B cell (primary cell): ENCODE results near the gene NVL. TPM values are rescaled to one million over a fixed set of nuclear protein-coding genes. Genes with fewer than 3 reads are reported as not detected.

ENCODE experiments used
- ATAC-seq: fragments of 200-7000 bp; cut with Tn5 transposase; one replicate; pipeline ENCODE4 v1.10.0; 2021; ENCODE audit warnings: low read depth, mild to moderate bottlenecking, moderate number of reproducible peaks, moderate library complexity
- CTCF ChIA-PET: fragments of 350-600 bp; sonication (Branson Sonifier 250); formaldehyde crosslinking; loops from one replicate; lab custom pipeline; 2021; ENCODE audit warnings: antibody characterized with exemption, inconsistent platforms; lab: Charles Lee
- POLR2A ChIA-PET: fragments of 350-600 bp; sonication (Branson Sonifier 250); formaldehyde crosslinking; loops from one replicate; lab custom pipeline; 2021; ENCODE audit warnings: antibody characterized with exemption; lab: Charles Lee
- DNase-seq: peaks from one replicate; pipeline ENCODE4 v3.0.0; 2013
- H2AFZ ChIP-seq: 2 replicates; pipeline ENCODE4 v1.6.1; 2012; ENCODE audit warnings: mild to moderate bottlenecking, low read depth, low read length; ENCODE audit not compliant: insufficient read depth, poor library complexity, severe bottlenecking
- H3K27ac ChIP-seq, 2 donors: 1 replicate in 1 of 2; 2 replicates in 1 of 2; pipeline ENCODE4 v1.5.1; 2012 to 2013; ENCODE audit warnings: low read length in 2 of 2, mild to moderate bottlenecking in 2 of 2, moderate library complexity in 1 of 2
- H3K27me3 ChIP-seq, 4 experiments: fragments of 200-600 bp in 1 of 4; sonication (generic) in 1 of 4; replicated peaks in 1 of 4; 1 replicate in 2 of 4; 2 replicates in 2 of 4; pipeline versions ENCODE4 v1.6.1 to v1.7.0; 2013 to 2016; ENCODE audit warnings: low read length in 3 of 4, mild to moderate bottlenecking in 2 of 4, mixed read lengths in 1 of 4, moderate library complexity in 1 of 4; ENCODE audit not compliant: insufficient read depth in 4 of 4, control insufficient read depth in 3 of 4; ENCODE audit errors: control extremely low read depth in 1 of 4
- H3K36me3 ChIP-seq, 2 experiments: replicated peaks in 1 of 2; 1 replicate in 1 of 2; 2 replicates in 1 of 2; pipeline versions ENCODE4 v1.6.1 to v1.7.1; 2013; ENCODE audit warnings: low read length in 1 of 2; ENCODE audit not compliant: insufficient read depth in 2 of 2, control insufficient read depth in 1 of 2; ENCODE audit errors: control extremely low read depth in 1 of 2, extremely low read depth in 1 of 2
- H3K4me1 ChIP-seq, 2 donors: fragments of 200-600 bp in 1 of 2; sonication (generic) in 1 of 2; 1 replicate in 1 of 2; 2 replicates in 1 of 2; pipeline versions ENCODE4 v1.5.1 to v1.6.1; 2013 to 2017; ENCODE audit warnings: low read length in 2 of 2; ENCODE audit not compliant: control insufficient read depth in 2 of 2, insufficient read depth in 2 of 2
- H3K4me2 ChIP-seq: replicated peaks from 2 replicates; pipeline ENCODE3; 2012; ENCODE audit warnings: mild to moderate bottlenecking, low read depth, low read length; ENCODE audit not compliant: poor library complexity, severe bottlenecking
- H3K4me3 ChIP-seq, 5 experiments: fragments of 200-600 bp in 1 of 5; sonication (generic) in 1 of 5; 1 replicate in 3 of 5; 2 replicates in 2 of 5; pipeline versions ENCODE4 v1.5.1 to v1.7.0; 2011 to 2016; ENCODE audit warnings: low read length in 4 of 5, mild to moderate bottlenecking in 4 of 5, low read depth in 2 of 5, control low read depth in 1 of 5, moderate library complexity in 1 of 5; ENCODE audit not compliant: insufficient read depth in 1 of 5; ENCODE audit errors: control extremely low read depth in 1 of 5, extremely low read depth in 1 of 5
- H3K79me2 ChIP-seq: fragments of 200-600 bp; sonication (generic); one replicate; pipeline ENCODE4 v1.6.0; 2016; ENCODE audit warnings: low read length; ENCODE audit not compliant: control insufficient read depth, insufficient read depth
- H3K9ac ChIP-seq: fragments of 200-600 bp; sonication (generic); 2 replicates; pipeline ENCODE4 v1.6.1; 2017; ENCODE audit warnings: mild to moderate bottlenecking, low read length, moderate library complexity
- H3K9me3 ChIP-seq, 3 donors: one replicate each; pipeline versions ENCODE4 v1.6.1 to v1.7.1; 2013; ENCODE audit warnings: low read length in 2 of 3; ENCODE audit not compliant: control insufficient read depth in 2 of 3, insufficient read depth in 1 of 3; ENCODE audit errors: control extremely low read depth in 1 of 3
- H4K20me1 ChIP-seq: 2 replicates; pipeline ENCODE4 v1.6.0; 2012; ENCODE audit warnings: mild to moderate bottlenecking, low read length; ENCODE audit not compliant: insufficient read depth, control insufficient read depth, poor library complexity, severe bottlenecking
- H3K27ac Mint-ChIP-seq: one replicate; pipeline ENCODE4 v1.8.0; 2021; ENCODE audit warnings: mixed read lengths
- H3K27me3 Mint-ChIP-seq: one replicate; pipeline ENCODE4 v1.8.0; 2021; ENCODE audit warnings: mixed read lengths
- H3K4me1 Mint-ChIP-seq: one replicate; pipeline ENCODE4 v1.8.0; 2021; ENCODE audit warnings: mixed read lengths
- H3K4me3 Mint-ChIP-seq: one replicate; pipeline ENCODE4 v1.8.0; 2021; ENCODE audit warnings: mixed read lengths
- H3K9me3 Mint-ChIP-seq: one replicate; pipeline ENCODE4 v1.8.0; 2022; ENCODE audit warnings: mixed read lengths; ENCODE audit not compliant: insufficient read depth
- CTCF ChIP-seq: fragments of 200-600 bp; IDR thresholded peaks from one replicate; pipeline ENCODE4 v1.8.0; 2022; ENCODE audit warnings: antibody characterized with exemption, mild to moderate bottlenecking
- EZH2 ChIP-seq: IDR thresholded peaks from 2 replicates; pipeline ENCODE4 v1.6.1; 2012; ENCODE audit warnings: borderline replicate concordance, low read depth, mild to moderate bottlenecking, moderate library complexity, low read length; ENCODE audit not compliant: insufficient read depth, poor library complexity, severe bottlenecking
- WGBS: methylation state at CpG from one replicate; pipeline ENCODE4 v1.1.5; 2013; ENCODE audit warnings: missing lambda C conversion rate; ENCODE audit not compliant: insufficient coverage; 5-methylcytosine and 5-hydroxymethylcytosine counted together
- intact Hi-C: fragments of 100-400 bp; cut with micrococcal nuclease; formaldehyde crosslinking; loops from one replicate; pipeline ENCODE4 v1.10.0; 2022
- polyA plus RNA-seq: library from polyadenylated mRNA; depleted of rRNA; stranded (reverse); fragments of >200 nt; gene quantifications from 2 replicates; pipeline ENCODE4 v1.2.3, GENCODE V29; 2012
- total RNA-seq, 2 donors: library from RNA; stranded (reverse); fragments of 120-200 nt in 1 of 2; gene quantifications; 1 replicate in 1 of 2; 2 replicates in 1 of 2; pipeline versions ENCODE4 v1.2.3 to v1.2.4, GENCODE V29; 2013 to 2022

The NVL gene
- total and polyA plus RNA-seq, 2 donors (not counting 1 experiment from before 2014, with no cell fraction given), result 28.1 to 45.5 TPM

GRCh38 chr1:224358237-224358636 is 28.3 kb upstream of the NVL start:
- H3K4me1 ChIP-seq, result peaks cover 9 to 14% of the 10 kb centered on the region in 2 donors
- H3K4me3 ChIP-seq, result peak overlapping the region in 1 of 5 experiments; percentile 71
- Mint-ChIP-seq H3K9me3 (no peaks in the 10 kb centered on the region), H3K4me1 (peaks cover 22% of the 10 kb centered on the region), H3K4me3 (peak overlapping the region; percentile 86), H3K27me3 (no peaks in the 10 kb centered on the region), H3K27ac (no peak overlapping the region)
- peaks cover 59% of the 10 kb centered on the region for H3K79me2 ChIP-seq
- DNase-seq, result no peak
- no peak overlapping the region for H3K27ac ChIP-seq
- no peak overlapping the region for H2AFZ ChIP-seq
- intact Hi-C loops, result no loop called here
- TF ChIP-seq CTCF (no peak), EZH2 (no peak)
- peaks cover 30% of the 10 kb centered on the region for H4K20me1 ChIP-seq
- ATAC-seq, result no peak
- no peaks in the 10 kb centered on the region for H3K9me3 ChIP-seq
- no peak overlapping the region for H3K9ac ChIP-seq
- no peaks in the 10 kb centered on the region for H3K27me3 ChIP-seq
- CTCF ChIA-PET, result interaction anchor here (0.6 to 1.2 kb wide), 4 partner anchors 12 to 100 kb away, joined by 3 to 5 read pairs (median 4); partner anchors contain the start of gene NVL
- POLR2A ChIA-PET, result no interaction called here
- H3K4me2 ChIP-seq, result peak overlapping the region; percentile 79
- WGBS, result 100% methylated on average over 1 of the region's 4 CpGs
- H3K36me3 ChIP-seq, result no peaks in the 10 kb centered on the region

- Histone ChIP-seq H3K79me2 (peaks cover 53% of the 10 kb centered on the region), H3K27ac (peak overlapping the region in 1 of 2 donors; percentile 61), H3K9ac (peak overlapping the region; percentile 81), H3K4me3 (peak overlapping the region; percentile 69 to 88 (median 82)), H3K4me2 (peak overlapping the region; percentile 79), H3K36me3 (no peaks in the 10 kb centered on the region), H3K27me3 (no peaks in the 10 kb centered on the region), H3K4me1 (peaks cover 9 to 14% of the 10 kb centered on the region in 2 donors), H2AFZ (peak overlapping the region; percentile 90), H4K20me1 (peaks cover 24% of the 10 kb centered on the region), H3K9me3 (no peaks in the 10 kb centered on the region)
- H3K9me3 Mint-ChIP-seq, result no peaks in the 10 kb centered on the region
- ATAC-seq, result no peak
- peak overlapping the region; percentile 54 for H3K27ac Mint-ChIP-seq
- ChIA-PET CTCF (interaction anchor here (0.6 to 1.2 kb wide), 4 partner anchors 11 to 100 kb away, joined by 3 to 5 read pairs (median 4); partner anchors contain the start of gene NVL), POLR2A (interaction anchor here (0.5 kb wide), 1 partner anchor 211 kb away, joined by 5 read pairs; no protein-coding TSS in a partner anchor)
- WGBS, result 59% methylated on average over 3 of the region's 9 CpGs
- peak overlapping the region; percentile 86 for H3K4me3 Mint-ChIP-seq
- no peaks in the 10 kb centered on the region for H3K27me3 Mint-ChIP-seq
- TF ChIP-seq CTCF, result no peak
- TF ChIP-seq EZH2, result no peak
- no peak for DNase-seq
- H3K4me1 Mint-ChIP-seq, result peaks cover 22% of the 10 kb centered on the region
- intact Hi-C loops, result loop anchor here (1.0 to 2.0 kb wide), 3 partner anchors 365 to 1645 kb away; partner anchors contain the start of genes AIDA, BROX and TP53BP2
These were observed 27.7 kb upstream of the NVL start for GRCh38 chr1:224357626-224358124.
